OCI-LY7 (cell line): ENCODE measurements around the gene ALAS2. TPM values are rescaled to one million over a fixed set of nuclear protein-coding genes. Genes with fewer than 3 reads are reported as not detected.

Source experiments
- BruUV-seq: library from RNA; stranded (reverse); fragments of 400-500 nt; replicated peaks from 2 replicates; lab custom pipeline; 2021; lab: Mats Ljungman, UMichigan
- CTCF ChIA-PET: fragments of 300-600 bp; sonication (Branson Sonifier 250); formaldehyde crosslinking; loops from one replicate; lab custom pipeline; 2022; ENCODE audit warnings: antibody characterized with exemption; ENCODE audit not compliant: unreplicated experiment; lab: Charles Lee
- POLR2A ChIA-PET: fragments of 300-600 bp; sonication (Branson Sonifier 250); formaldehyde crosslinking; loops from one replicate; lab custom pipeline; 2022; ENCODE audit warnings: antibody characterized with exemption; lab: Charles Lee
- DNase-seq: peaks from one replicate; pipeline ENCODE4 v3.0.0-alpha.2; 2015; ENCODE audit warnings: low spot score
- H2AFZ ChIP-seq: fragments of 200-600 bp; sonication (generic), shearing (Covaris generic); 2 replicates; pipeline ENCODE4 v1.6.1; 2014; ENCODE audit warnings: mild to moderate bottlenecking, antibody characterized with exemption, low read length, moderate library complexity
- H3K27ac ChIP-seq: fragments of 200-600 bp; sonication (generic); 2 replicates; pipeline ENCODE4 v1.5.1; 2014; ENCODE audit warnings: mixed run types, low read depth, mild to moderate bottlenecking, moderate library complexity, low read length, inconsistent platforms; ENCODE audit not compliant: poor library complexity, severe bottlenecking
- H3K36me3 ChIP-seq: fragments of 200-600 bp; sonication (generic); 2 replicates; pipeline ENCODE4 v1.6.1; 2014; ENCODE audit warnings: mild to moderate bottlenecking, antibody characterized with exemption, low read length, moderate library complexity, mixed read lengths; ENCODE audit not compliant: insufficient read depth
- H3K4me1 ChIP-seq: fragments of 200-600 bp; sonication (generic); 2 replicates; pipeline ENCODE4 v1.5.1; 2014; ENCODE audit warnings: mild to moderate bottlenecking, low read length; ENCODE audit not compliant: insufficient read depth, poor library complexity, severe bottlenecking
- H3K4me2 ChIP-seq: fragments of 200-600 bp; sonication (generic); 2 replicates; pipeline ENCODE4 v1.6.1; 2014; ENCODE audit warnings: mild to moderate bottlenecking, low read length
- H3K4me3 ChIP-seq: fragments of 200-600 bp; sonication (generic); 2 replicates; pipeline ENCODE4 v1.5.1; 2014; ENCODE audit warnings: mild to moderate bottlenecking, low read depth, low read length; ENCODE audit not compliant: poor library complexity, severe bottlenecking
- H3K79me2 ChIP-seq: fragments of 200-600 bp; sonication (generic); 2 replicates; pipeline ENCODE4 v1.6.1; 2016; ENCODE audit warnings: low read depth, mild to moderate bottlenecking, low read length, moderate library complexity, mixed read lengths; ENCODE audit not compliant: insufficient read depth
- H3K9me2 ChIP-seq: fragments of 200-600 bp; sonication (generic); 2 replicates; pipeline ENCODE4 v1.6.1; 2016; ENCODE audit warnings: mild to moderate bottlenecking, low read length, mixed read lengths; ENCODE audit not compliant: insufficient read depth
- H3K9me3 ChIP-seq: fragments of 200-600 bp; sonication (generic); 2 replicates; pipeline ENCODE4 v1.6.1; 2014; ENCODE audit warnings: mild to moderate bottlenecking, mixed run types, low read length, mixed read lengths
- H4K20me1 ChIP-seq: fragments of 200-600 bp; sonication (generic); 2 replicates; pipeline ENCODE4 v1.6.1; 2014; ENCODE audit warnings: mild to moderate bottlenecking, antibody characterized with exemption, low read length, moderate library complexity, mixed read lengths; ENCODE audit not compliant: insufficient read depth
- EZH2phosphoT487 ChIP-seq: fragments of 200-600 bp; sonication (generic); IDR thresholded peaks from 2 replicates; pipeline ENCODE4 v1.6.1; 2018; ENCODE audit warnings: low read depth, borderline replicate concordance, mild to moderate bottlenecking, mixed run types, antibody characterized with exemption, low read length, moderate library complexity, mixed read lengths
- intact Hi-C: fragments of 100-400 bp; cut with micrococcal nuclease; formaldehyde crosslinking; loops from one replicate; pipeline ENCODE4 v1.10.0; 2022; ENCODE audit not compliant: unreplicated experiment
- total RNA-seq, 2 experiments: library from RNA; depleted of rRNA in 1 of 2; stranded (reverse); fragments of >200 nt in 1 of 2; shearing (Covaris generic) in 1 of 2; gene quantifications; 2 replicates each; pipeline ENCODE4 v1.2.3, GENCODE V29; 2014 to 2022
- TF ChIP-seq, protein P1 (sequence below): fragments of 200-600 bp; sonication (generic); conservative IDR thresholded peaks from 2 replicates; pipeline ENCODE4 v1.5.1; 2014; ENCODE audit warnings: mild to moderate bottlenecking, antibody characterized with exemption, low read length, moderate library complexity, mixed read lengths

Gene ALAS2
- total RNA-seq, 2 experiments from 2014 or later, result not detected

DNA sequence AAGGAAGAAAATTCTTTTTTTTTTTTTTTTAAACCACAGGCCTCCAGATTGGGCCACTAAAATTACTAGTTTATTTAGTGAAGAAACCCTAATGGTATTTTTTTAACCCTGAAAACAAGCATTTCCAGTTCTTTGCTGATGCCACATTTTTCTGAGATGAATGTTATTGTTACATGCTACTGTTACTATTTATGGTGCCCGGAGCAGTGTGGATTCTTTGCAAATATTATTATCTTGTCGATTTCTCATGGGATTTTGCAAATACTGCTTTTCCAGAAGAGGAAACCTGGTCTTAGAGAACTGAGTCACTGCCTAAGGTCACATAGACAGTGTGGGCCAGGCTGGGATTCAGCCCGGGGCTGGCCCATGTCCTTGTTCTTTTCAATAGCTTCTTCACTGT is 8.7 kb upstream of the ALAS2 start:
- no peak for DNase-seq
- Histone ChIP-seq H3K27ac (no peak overlapping the region), H3K9me3 (no peaks in the 10 kb centered on the region), H2AFZ (no peak overlapping the region), H4K20me1 (no peaks in the 10 kb centered on the region), H3K4me2 (no peak overlapping the region), H3K9me2 (no peaks in the 10 kb centered on the region), H3K36me3 (no peaks in the 10 kb centered on the region), H3K4me1 (no peaks in the 10 kb centered on the region), H3K4me3 (no peak overlapping the region), H3K79me2 (no peaks in the 10 kb centered on the region)
- ChIA-PET CTCF (no interaction called here), POLR2A (no interaction called here)
- BruUV-seq, result no TSS peak
- TF ChIP-seq EZH2phosphoT487, result no peak
- TF ChIP-seq, protein P1, sequence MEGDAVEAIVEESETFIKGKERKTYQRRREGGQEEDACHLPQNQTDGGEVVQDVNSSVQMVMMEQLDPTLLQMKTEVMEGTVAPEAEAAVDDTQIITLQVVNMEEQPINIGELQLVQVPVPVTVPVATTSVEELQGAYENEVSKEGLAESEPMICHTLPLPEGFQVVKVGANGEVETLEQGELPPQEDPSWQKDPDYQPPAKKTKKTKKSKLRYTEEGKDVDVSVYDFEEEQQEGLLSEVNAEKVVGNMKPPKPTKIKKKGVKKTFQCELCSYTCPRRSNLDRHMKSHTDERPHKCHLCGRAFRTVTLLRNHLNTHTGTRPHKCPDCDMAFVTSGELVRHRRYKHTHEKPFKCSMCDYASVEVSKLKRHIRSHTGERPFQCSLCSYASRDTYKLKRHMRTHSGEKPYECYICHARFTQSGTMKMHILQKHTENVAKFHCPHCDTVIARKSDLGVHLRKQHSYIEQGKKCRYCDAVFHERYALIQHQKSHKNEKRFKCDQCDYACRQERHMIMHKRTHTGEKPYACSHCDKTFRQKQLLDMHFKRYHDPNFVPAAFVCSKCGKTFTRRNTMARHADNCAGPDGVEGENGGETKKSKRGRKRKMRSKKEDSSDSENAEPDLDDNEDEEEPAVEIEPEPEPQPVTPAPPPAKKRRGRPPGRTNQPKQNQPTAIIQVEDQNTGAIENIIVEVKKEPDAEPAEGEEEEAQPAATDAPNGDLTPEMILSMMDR, result no peak
- intact Hi-C loops, result no loop called here

DNA sequence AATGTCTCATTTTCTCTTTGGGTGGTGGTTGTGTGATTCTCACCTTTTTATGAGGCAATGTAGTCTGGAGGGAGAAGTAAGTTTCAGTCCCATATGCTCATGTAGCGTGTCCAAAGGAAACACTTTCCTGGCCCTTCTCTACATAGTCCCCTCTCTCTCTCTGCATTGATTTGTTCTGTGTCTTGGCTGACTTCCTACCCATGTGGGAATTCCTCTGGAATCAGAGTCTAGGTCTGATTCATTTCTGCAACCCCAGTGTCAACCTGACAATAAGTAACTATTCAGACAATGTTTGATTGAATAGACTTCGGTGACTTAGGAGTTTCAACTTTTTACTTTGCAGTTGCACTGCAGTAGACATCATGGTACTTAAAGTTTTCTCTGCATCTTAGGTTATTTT is 2.7 kb upstream of the ALAS2 start:
- no TSS peak for BruUV-seq
- H3K9me3 ChIP-seq, result no peaks in the 10 kb centered on the region
- H3K79me2 ChIP-seq, result no peaks in the 10 kb centered on the region
- no peak overlapping the region for H3K4me3 ChIP-seq
- no peak overlapping the region for H2AFZ ChIP-seq
- no peaks in the 10 kb centered on the region for H3K9me2 ChIP-seq
- no peaks in the 10 kb centered on the region for H4K20me1 ChIP-seq
- no peaks in the 10 kb centered on the region for H3K4me1 ChIP-seq
- no peak overlapping the region for H3K4me2 ChIP-seq
- TF ChIP-seq, protein P1, result no peak
- TF ChIP-seq EZH2phosphoT487, result no peak
- POLR2A ChIA-PET, result no interaction called here
- H3K36me3 ChIP-seq, result no peaks in the 10 kb centered on the region
- H3K27ac ChIP-seq, result no peak overlapping the region
- CTCF ChIA-PET, result interaction anchor here (0.5 kb wide), 1 partner anchor 254 kb away, joined by 4 read pairs; no protein-coding TSS in a partner anchor
- no peak for DNase-seq
- intact Hi-C loops, result no loop called here

DNA sequence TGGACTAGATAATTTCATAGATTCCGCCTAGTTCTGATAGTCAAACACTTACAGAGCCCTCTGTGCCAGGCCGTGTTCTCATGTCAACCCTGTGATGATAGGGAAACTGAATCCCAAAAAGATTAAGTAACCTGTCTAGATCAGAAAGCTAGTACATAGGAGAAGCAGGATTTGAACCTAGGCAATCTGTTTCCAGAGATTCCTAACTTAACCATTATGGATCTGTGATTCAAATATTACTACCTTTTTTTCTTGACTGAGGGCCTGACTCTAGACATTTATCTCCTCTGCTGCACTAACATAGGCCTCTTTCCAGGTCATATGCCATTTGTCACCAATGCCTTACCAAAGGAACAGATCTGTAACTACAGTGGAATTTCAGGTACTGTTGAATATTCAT is 1.5 kb downstream of the ALAS2 start:
- no peak overlapping the region for H3K4me2 ChIP-seq
- TF ChIP-seq, protein P1, result no peak
- no peak for TF ChIP-seq EZH2phosphoT487
- no peaks in the 10 kb centered on the region for H3K36me3 ChIP-seq
- no peaks in the 10 kb centered on the region for H3K9me3 ChIP-seq
- no peak overlapping the region for H3K27ac ChIP-seq
- H3K4me1 ChIP-seq, result no peaks in the 10 kb centered on the region
- CTCF ChIA-PET, result no interaction called here
- POLR2A ChIA-PET, result no interaction called here
- no peak for DNase-seq
- H3K9me2 ChIP-seq, result no peaks in the 10 kb centered on the region
- H3K4me3 ChIP-seq, result no peak overlapping the region
- intact Hi-C loops, result no loop called here
- no peaks in the 10 kb centered on the region for H4K20me1 ChIP-seq
- no peaks in the 10 kb centered on the region for H3K79me2 ChIP-seq
- H2AFZ ChIP-seq, result no peak overlapping the region
- BruUV-seq, result no TSS peak
